ENCODE measurements around the gene KIF27.

KIF27 gene

DNA sequence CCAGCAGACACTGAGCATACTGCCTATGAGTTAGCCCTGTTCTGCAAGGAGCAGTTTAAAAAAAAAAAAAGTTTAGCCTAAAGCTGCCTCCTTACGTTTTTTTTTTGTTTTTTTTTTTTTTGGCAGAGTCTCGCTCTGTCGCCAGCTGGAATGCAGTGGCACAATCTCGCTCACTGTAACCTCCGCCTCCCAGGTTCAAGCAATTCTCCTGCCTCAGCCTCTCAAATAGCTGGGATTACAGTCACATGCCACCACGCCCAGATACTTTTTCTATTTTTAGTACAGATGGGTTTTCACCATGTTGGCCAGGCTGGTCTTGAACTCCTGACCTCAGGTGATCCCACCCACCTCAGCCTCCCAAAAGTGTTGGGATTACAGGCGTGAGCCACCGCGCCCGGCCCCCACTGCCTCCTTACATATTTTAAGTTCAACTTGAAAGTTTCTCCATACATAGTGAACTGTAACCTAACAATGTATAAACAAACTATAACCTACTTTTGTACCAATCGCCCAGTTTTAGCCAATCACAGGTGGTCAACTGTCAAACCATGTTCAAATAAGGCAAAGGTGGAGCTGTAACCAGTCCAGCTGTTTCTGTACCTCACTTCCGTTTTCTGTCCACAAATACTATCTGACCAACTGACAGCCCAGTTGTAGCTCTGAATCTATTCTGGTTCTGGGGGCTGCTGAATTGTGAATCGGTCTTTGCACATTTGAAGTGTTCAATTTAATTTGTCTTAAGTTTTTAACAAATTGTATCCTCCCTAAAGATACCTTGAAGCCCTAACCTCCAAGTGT, 120.8 kb downstream of the KIF27 start:
- no peak for DNase-seq

DNA sequence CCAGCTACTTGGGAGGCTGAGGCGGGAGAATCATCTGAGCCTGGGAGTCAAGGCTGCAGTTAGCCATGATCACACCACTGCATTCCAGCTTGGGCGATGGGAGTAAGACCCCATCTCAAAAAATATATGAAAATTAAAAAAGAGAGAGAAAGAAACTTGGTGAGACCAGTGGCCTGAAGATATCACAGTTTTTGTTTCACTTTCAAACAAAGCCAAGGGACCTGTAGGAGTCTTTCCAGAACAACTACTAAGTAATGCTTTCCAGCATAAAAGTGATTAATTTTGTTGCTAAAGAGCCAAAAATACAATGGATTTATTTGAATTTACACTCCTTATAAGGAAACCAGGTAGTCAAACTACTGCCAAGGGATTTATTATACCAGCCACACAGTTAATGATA, 127.2 kb downstream of the KIF27 start:
- no peak for DNase-seq

DNA sequence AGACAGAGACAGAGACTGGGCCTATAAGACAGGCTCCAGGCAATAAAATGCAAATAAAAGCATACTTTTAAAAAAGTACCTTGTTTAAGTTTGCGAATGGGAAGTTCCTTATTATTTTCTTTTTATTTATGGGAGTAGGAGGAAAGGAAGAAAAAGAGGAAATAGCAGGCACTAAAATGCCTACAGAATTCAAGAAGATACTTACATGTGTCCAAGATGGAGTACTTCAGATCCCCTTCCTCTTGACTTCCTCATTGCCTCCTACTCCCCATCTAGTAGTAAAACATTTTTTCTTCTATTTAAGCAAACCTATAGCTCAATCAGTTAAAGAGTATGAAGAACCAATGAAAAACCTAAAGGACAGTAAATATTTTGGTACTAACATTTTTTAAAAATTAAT, 128.5 kb downstream of the KIF27 start:
- no peak for DNase-seq
